Frontal cortex (tissue), 4 donors: Measurements from ENCODE around the gene MEGF11. TPM values are rescaled to one million over a fixed set of nuclear protein-coding genes. Genes with fewer than 3 reads are reported as not detected.

Source experiments
- DNase-seq, 2 donors: peaks; one replicate each; pipeline ENCODE4 v3.0.0; 2012; ENCODE audit warnings: low spot score in 2 of 2
- FAIRE-seq: peaks from 2 replicates; lab custom pipeline; 2012; peaks lifted over from hg19 to GRCh38; lab: Jason Lieb, UNC
- total RNA-seq: library from RNA; depleted of rRNA; stranded (reverse); fragments of >200 nt; gene quantifications from one replicate; pipeline ENCODE4 v1.2.3, GENCODE V29; 2014
- donor health status: control.
- donor health status: control.
- donor health status: control.

Gene MEGF11
- total RNA-seq, 1 donor from 2014 or later, result 4.5 TPM

DNA sequence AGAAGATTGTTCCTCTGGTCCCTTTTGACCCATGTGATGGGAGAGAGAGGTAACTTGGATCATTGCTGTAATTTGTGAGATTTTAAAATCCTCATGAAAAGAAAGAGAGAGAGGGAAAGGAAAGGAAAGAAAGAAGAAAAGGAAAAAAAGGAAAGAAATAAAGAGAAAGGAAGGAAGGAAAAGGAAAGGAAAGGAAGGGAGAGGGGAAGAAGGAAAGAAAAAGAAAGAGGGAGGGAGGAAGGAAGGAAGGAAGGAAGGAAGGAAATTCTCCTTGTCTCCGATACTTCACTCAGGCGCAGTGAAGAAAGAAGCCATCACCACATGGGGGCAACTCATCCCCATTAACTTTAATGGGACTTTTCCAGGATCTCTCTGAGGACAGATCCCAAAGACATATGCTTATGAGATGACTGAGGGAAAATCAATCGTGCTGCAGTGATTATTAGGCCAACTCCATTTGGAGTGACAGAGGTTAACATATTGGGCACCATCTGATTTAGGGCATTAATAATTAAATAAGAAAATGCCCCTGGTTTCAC is 123.0 kb downstream of the MEGF11 start:
- DNase-seq (no peak), FAIRE-seq (no peak)

DNA sequence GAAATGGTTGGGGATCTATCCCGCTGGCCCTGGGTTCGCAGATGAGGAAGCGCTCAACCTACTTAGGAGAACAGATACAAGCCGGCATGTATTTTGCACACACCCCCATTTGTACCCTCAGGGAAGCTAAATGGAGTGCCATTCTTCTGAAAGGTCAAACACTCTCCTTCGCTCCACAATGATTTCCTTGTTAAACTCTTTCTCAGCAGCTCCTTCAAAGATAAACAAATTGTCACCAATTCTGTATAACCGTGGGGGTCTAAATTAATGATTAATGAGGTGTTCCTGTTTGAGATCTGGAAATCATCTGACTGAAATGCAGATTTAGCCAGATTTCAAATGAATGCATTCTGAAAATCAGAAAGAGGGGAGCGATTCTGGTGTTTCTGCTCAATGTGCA is 124.0 kb downstream of the MEGF11 start:
- DNase-seq (no peak), FAIRE-seq (no peak)

DNA sequence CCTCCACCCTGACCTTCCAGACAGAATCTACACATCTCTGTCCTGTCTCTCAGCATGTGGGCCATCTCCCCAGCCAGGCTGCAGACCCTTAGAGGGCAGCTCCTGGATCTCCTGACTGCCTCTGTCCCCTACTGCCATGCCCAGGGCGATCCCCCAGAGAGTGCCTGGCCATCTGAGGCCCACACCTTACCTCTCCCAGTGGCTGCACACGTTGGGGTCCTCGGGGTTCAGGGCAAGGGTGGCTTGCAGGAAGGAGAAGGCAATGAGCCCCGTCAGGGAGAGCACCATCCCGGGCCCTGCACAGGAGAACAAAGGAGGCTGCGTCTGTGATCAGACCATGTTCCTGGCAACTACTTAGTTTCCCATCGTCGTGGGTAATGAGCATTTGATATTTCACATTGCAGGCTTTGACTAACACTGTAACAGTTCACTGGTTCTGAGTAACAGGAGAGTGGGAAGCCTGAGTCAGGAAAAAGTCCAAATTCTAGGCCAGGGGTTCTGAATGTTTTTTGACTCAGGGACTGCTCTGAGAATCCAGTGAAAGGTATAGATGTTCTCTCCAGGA is 125.4 kb downstream of the MEGF11 start:
- no peak for FAIRE-seq
- no peak for DNase-seq

DNA sequence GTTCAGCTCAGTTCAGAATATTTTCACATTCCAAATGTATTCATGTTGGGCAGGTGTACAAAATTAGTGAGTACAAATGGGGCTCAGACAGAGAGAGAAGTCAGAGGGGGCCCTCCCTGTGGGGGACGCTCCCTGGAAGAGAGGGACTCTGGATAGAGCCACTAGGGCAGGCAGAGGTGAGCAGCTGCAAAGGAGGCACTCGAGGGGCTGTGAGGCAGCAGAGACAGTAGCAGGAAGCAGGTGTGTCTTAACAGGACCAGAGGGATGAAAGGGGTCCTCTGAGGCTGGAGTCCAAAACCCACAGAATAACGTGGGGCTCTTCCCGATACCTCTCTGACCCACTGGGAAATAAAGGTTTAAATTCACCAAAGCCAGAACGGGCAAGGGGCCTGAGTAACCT is 127.1 kb downstream of the MEGF11 start:
- FAIRE-seq (no peak), DNase-seq (no peak)

DNA sequence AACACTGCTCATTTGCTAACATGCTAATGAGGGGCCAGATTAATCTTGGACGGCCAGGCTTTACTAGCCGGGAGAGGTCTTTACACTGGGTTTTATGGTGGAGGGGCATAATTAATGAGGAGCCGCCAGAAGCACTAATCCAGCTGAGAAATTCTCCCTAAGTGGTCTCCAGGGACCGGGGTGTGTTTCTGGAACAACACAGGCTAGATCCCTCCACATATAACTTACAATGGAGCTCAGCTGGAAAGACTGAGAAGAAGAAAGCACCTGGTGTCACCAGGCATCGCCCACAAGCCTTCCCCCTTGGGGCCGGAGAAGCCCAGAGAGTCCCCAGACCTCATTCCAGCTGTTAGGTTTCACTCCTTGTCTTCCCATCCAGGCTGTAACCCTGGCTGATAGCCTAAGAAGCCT is 127.5 kb downstream of the MEGF11 start:
- DNase-seq, result no peak
- no peak for FAIRE-seq

DNA sequence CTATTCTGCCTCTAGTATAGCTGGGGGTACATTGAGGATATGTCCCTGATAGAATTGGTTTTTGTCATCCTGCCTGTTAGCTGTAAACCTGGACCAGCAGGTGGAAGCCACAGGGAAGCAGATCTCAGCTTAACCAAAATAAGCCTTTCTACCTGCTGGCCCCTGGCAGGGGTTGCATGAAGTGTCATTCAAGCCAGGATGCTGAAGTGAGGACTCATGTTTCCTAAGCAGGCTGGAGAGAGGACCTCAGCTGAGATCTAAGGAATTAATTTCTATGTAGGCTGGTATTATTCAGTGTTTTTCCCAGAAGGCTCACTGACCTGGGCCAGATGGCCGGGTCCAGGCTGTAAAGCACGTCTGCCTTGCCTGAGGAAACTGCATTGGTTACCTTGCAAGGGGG is 128.9 kb downstream of the MEGF11 start:
- FAIRE-seq (no peak), DNase-seq (no peak)

DNA sequence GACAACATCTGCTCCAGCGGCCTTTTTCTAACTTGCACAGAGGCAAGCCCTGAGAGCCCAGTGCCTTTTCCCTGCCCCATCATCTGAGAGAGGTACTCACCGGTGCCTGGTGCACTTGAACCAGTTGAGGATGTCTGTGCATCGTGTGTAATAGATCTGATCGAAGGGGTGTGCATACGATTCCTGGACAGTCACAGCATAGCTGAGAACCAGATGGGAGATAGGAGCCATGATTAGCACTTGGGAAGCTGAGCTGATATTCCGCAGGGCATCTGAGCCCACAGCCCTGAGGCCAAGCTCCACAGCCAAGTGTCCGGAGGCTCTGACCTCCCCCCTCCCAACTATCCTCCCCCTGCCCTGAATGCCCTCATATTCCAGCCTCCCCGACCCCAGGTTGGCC is 129.8 kb downstream of the MEGF11 start:
- DNase-seq (no peak), FAIRE-seq (no peak)

DNA sequence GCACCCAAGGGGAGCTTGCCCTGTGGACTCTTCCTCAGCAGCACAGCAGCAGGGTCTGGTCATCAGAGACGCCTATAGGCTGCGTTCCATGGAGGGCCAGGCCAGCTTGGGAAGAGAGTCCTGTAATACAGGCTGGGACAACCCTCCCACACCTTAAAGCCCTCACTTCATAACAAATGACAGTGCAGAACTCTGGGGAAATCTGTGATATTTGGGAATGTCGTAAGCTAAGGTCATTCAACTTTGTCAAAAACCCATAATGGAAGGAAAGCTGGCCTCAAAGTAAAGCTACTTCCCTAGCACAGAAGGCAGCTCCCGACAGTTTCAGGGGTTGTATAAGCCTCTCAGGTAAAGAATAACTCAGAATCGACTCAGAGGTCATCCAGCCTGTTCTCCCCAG is 133.1 kb downstream of the MEGF11 start:
- DNase-seq (no peak), FAIRE-seq (no peak)

DNA sequence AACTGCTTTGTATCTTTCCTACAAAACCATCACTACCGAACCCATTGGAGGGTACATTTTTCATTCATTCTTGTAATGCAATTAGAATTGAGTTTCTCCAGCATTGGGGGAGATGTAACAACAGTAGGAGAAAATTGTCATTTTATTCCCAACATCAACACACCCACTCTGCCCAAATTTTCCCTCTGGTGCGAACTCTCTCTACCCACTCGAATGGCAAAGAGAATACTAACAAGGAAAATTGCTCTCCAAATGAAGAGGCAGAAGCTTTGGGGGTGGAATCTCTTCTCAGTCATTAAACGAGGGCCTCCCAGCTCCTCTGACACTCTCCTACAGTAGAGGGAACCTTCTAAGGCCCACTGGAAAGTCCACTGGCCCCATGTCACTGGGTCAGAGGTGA is 135.7 kb downstream of the MEGF11 start:
- DNase-seq (peak in 1 of 2 donors; percentile 36), FAIRE-seq (no peak)

DNA sequence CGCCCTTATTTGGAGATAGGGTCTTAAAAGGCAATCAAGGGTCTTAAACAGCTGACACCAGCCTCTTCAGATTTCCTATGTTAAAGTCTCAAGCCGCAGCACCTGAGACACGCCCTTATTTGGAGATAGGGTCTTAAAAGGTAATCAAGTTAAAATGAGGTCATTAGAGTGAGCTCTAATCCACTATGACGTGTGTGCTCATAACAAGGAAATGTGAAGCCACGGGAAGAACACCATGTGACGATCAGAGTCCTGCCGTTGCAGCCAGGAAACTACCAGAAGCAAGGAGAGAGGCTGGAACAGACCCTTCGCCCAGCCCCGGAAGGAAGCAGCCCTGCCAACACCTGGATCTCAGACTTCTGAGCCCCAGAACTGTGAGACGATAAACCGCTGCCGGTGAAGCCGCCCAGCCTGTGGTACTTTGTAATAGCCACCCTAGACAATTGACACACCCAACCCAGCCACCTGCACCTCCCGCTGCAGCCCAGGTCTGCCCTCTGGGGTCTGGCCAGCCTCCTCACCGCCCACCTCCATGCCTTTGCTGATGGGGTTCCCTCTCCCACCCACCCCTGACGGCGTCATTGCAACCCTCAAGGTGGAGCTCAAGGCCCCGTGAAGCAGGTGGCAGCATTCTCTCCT is 137.9 kb downstream of the MEGF11 start:
- no peak for FAIRE-seq
- no peak for DNase-seq

DNA sequence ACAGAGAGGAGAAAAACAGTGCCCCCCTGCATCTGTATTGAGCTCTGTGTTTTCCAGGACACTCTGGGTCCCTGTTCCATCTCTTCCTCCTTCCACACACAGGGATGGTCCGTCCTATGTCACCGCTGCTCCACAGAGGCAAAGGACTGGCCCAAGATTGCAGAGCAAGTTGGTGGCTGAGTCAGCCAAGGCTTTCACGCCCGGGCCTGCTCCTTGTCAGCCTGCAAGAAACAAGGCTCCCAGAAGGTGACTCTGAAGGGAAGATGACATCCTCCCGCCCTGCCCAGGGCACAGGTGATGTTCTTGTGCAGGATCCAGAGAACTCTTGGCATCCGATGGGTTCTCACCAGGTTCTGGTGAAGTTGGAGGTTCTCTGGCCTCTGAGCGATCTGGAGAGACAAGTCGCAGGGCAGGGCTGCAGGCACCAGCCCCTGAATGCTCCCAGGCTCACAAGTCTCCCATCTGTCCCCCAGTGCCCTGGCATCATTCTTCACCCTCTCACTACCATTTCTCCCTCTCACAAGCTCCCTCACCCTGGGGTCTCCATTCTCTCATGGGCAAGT is 138.6 kb downstream of the MEGF11 start:
- FAIRE-seq (no peak), DNase-seq (no peak)

DNA sequence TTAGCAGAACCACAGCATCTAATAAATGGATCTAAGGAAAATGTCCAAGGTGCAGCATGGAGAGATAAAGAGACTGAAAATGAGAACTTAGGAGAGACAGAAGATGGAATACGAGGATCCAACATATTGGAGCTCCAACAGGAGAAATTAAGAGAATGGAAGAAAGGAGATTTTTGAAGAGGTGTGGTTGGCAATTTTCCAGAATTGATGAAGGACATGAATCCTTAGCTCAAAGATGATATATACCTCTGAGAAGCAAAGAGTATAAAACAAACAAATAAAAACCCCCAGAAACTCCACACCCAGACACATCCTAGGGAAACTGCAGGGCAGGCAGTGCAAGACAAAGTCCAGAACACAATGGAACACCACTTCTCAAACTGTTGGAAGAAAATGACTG is 141.2 kb downstream of the MEGF11 start:
- DNase-seq, result no peak
- FAIRE-seq, result no peak

DNA sequence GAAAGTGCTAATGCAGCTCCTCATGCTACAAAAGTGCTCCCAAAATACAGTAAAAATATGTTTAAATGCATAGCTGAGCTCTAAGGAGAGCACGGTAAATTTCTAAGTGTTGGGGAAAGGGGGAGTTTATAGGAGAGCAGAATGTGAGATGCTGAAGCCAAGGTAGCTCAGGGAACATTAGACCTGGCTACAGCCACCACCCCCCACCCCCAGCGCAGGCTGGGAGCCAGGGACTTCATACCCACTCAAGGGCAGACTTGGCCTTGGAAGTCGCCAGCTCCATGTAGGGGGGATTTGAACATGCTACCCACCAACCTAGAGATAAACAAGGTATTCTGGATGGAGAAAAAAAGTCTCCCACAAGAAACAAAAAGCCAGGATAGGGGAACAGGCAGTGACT is 142.2 kb downstream of the MEGF11 start:
- no peak for FAIRE-seq

DNA sequence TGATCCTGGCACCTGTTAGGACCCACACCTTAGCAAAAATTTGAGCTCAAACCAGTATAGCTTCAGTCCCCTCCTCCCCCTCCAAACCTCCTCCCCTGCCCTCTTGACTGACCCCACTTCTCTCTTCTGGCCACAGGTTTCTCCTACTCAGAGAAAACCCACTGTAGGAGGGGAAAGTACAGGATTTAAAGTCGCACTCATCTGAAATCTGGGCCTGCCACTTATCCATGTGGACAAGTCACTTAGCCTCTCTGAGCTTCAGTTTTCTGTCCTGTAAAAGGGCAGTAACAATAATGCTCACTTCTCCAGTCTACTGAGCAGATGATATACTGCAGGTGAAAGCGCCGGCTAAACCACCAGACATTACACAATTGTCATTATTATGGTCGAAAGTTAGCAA is 142.7 kb downstream of the MEGF11 start:
- FAIRE-seq, result no peak
- no peak for DNase-seq

More for the DNA sequence above, 142.2 kb downstream of the MEGF11 start:
- no peak for DNase-seq

DNA sequence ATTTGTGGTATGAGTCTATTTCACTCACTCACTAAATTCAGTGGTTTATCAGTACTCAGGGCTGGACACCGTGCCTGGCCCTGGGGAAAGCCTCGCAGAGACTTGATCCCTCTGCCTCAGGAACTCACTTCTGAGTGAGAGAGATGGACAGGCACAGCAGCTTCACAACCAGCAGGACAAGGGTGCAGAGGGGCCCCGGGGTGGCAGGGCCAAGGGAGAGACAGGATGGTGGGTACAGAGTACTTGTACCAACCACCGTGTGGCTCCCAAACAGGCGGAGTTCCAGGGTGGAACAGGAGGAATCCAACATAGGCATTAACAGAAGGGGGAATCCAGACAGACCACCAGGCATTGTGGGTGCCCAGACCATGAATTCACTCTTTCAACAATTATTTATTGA is 143.7 kb downstream of the MEGF11 start:
- DNase-seq (no peak), FAIRE-seq (no peak)

DNA sequence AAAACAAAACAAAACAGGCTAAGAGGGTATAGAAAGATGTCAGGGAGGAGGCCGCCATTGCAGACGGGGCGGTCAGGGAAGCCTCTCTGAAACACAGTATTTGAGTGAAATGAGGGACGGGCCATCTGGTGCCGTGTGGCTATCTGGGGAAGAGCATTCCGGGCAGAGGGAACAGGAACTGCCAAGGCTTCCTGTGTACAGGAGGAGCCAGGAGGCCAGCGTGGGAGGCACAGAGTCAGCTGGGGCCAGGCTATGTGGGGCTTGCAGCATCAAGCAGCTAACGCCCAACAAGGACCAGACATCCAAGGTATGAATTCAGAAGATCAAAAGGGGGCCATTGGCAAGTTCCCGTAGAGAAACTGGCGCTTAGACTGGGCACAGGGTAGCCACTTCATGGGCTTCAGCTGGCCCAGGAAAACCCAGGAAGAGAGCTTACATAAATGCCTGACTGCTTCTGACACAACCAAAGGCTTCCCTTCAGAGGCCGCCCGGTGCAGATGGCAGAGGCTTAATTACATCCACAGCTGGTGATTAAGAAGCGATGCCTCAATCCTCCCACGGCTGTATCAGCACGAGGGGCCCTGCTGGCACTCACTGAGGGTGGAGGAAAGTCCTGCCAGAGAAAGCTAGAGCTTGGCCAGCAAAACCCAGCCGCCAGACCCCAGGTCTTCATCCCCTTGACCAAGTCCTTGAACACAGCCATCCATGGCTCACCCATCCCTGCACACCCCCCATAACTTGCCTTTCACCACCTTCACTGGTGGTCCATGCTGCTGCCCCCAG is 144.9 kb downstream of the MEGF11 start:
- no peak for DNase-seq
- no peak for FAIRE-seq

DNA sequence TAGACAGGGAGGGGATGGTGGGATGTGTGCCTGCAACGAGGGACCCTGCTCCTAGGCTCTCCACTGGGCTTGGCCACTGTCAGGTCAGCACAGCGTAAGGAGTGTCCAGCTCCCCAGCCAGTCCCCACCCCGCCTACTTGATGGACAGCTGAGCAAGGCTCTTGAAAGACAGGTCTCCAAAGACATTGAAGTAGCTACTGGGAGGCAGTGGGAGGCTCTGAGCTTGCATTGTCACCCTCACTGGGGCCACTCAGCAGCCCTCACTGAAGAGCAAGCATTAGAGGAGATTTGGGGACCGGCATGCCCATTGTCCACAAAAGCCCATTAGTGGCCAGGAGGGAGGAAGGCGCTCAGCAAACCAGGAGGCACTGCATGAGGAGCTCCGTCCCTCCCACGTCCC is 146.5 kb downstream of the MEGF11 start:
- DNase-seq (no peak), FAIRE-seq (no peak)

DNA sequence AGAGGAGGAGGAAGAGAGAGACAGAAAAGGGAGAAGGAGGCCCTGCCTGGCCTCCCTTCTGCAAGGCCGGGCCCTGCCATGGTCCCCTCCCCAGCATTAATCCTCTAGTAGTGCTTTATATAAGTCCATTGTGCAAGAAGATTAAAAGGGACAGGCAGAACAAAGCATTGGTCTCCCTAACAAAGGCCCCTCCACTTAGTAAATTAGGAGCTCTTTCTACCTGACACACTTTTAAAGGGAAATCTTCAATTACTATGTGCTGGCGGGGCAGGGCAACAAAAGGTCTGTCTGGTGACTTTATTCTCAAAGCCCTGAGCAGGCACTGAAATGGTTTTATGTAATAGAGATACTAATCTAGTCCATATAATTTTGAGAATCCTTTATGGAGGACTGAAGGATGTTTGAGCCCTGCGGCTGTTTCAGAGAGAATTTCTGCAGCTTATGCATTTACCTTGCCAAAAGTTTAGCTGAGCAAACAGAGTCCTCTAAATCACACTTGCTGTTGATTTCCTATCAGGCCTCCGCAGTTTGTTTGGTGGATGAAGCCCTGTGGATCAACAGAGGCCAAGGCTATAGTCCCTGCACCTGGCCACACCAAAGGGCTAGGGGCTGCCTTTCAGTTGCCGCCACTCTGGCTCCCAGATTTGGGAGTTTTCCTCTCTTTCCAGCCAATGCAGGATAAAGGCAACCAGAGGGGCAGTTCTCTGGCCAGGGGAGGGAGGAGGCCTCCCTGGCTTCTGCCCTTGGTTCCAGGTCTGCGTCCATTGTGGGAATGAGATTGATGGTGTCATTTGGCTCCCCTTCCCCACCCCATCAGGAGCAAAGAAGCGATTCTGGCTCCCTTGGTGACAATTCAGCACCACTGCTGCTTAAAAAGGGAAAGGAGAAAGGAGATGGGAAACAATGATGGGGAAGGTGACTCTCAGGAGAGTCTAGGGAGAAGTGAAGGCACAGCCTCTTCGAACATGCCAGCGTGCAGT is 148.0 kb downstream of the MEGF11 start:
- no peak for FAIRE-seq
- DNase-seq, result no peak

DNA sequence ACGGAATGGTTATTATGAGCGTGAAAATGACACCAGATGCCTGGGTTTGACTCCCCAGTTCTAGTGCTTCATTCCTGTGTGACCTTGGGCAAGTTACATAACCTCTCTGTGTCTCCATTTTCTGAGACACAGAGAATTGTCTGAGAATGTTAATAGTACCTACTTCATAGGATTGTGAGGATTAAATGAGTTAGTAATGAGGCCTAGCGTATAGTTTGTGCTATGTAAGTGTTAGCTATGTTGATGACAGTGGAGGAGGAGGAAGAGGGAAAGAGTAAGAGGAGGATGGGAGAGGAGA is 150.3 kb downstream of the MEGF11 start:
- DNase-seq (no peak), FAIRE-seq (no peak)
